Keratinocyte (primary cell): Measurements from ENCODE around the gene AHRR. TPM values are rescaled to one million over a fixed set of nuclear protein-coding genes. Genes with fewer than 3 reads are reported as not detected.

Experiments
- DNase-seq: peaks from one replicate; pipeline ENCODE4 v3.0.0-alpha.2; 2011; ENCODE audit warnings: low read depth, missing footprints, low spot score
- FAIRE-seq: peaks from 2 replicates; lab custom pipeline; 2011; peaks lifted over from hg19 to GRCh38; lab: Jason Lieb, UNC
- H2AFZ ChIP-seq: 2 replicates; pipeline ENCODE4 v1.6.0; 2012; ENCODE audit warnings: low read length, control low read depth, inconsistent platforms; ENCODE audit not compliant: control insufficient read depth
- H3K27ac ChIP-seq: 2 replicates; pipeline ENCODE4 v1.5.1; 2011; ENCODE audit warnings: low read length; ENCODE audit not compliant: control insufficient read depth, insufficient read depth
- H3K27me3 ChIP-seq: 3 replicates; pipeline ENCODE4 v1.6.0; 2011; ENCODE audit warnings: low read length; ENCODE audit not compliant: control insufficient read depth, insufficient read depth; ENCODE audit errors: extremely low read depth
- H3K36me3 ChIP-seq, 2 experiments: 2 replicates in 1 of 2; 3 replicates in 1 of 2; pipeline ENCODE4 v1.5.1; 2011; ENCODE audit warnings: low read length in 2 of 2, mild to moderate bottlenecking in 1 of 2; ENCODE audit not compliant: control insufficient read depth in 2 of 2, insufficient read depth in 2 of 2; ENCODE audit errors: extremely low read depth in 1 of 2
- H3K4me1 ChIP-seq: 3 replicates; pipeline ENCODE4 v1.5.1; 2011; ENCODE audit warnings: low read length; ENCODE audit not compliant: control insufficient read depth, insufficient read depth; ENCODE audit errors: extremely low read depth
- H3K4me2 ChIP-seq: 3 replicates; pipeline ENCODE4 v1.6.0; 2011; ENCODE audit warnings: low read depth, low read length; ENCODE audit not compliant: control insufficient read depth, insufficient read depth; ENCODE audit errors: extremely low read depth
- H3K4me3 ChIP-seq, 3 experiments: fragments of 200-600 bp in 1 of 3; sonication (generic) in 1 of 3; 2 replicates in 2 of 3; 3 replicates in 1 of 3; pipeline ENCODE4 v1.5.1; 2011 to 2016; ENCODE audit warnings: low read length in 3 of 3, mild to moderate bottlenecking in 3 of 3, control low read depth in 2 of 3, inconsistent platforms in 1 of 3, low read depth in 1 of 3, mixed read lengths in 1 of 3, mixed run types in 1 of 3, moderate library complexity in 1 of 3; ENCODE audit not compliant: control insufficient read depth in 2 of 3, insufficient read depth in 2 of 3; ENCODE audit errors: extremely low read depth in 1 of 3
- H3K79me2 ChIP-seq: 2 replicates; pipeline ENCODE4 v1.6.0; 2012; ENCODE audit warnings: low read length; ENCODE audit not compliant: control insufficient read depth, insufficient read depth
- H3K9ac ChIP-seq: 3 replicates; pipeline ENCODE4 v1.6.0; 2011; ENCODE audit warnings: low read length; ENCODE audit not compliant: control insufficient read depth, insufficient read depth; ENCODE audit errors: extremely low read depth
- H3K9me1 ChIP-seq: 3 replicates; pipeline ENCODE4 v1.6.0; 2011; ENCODE audit warnings: low read length; ENCODE audit not compliant: control insufficient read depth, insufficient read depth; ENCODE audit errors: extremely low read depth
- H3K9me3 ChIP-seq: 2 replicates; pipeline ENCODE4 v1.5.1; 2012; ENCODE audit warnings: low read depth, low read length; ENCODE audit not compliant: control insufficient read depth
- H4K20me1 ChIP-seq: 3 replicates; pipeline ENCODE4 v1.6.0; 2011; ENCODE audit warnings: low read length; ENCODE audit not compliant: control insufficient read depth, insufficient read depth; ENCODE audit errors: extremely low read depth
- EZH2 ChIP-seq: IDR thresholded peaks from one replicate; pipeline ENCODE4 v1.6.1; 2012; ENCODE audit warnings: inconsistent platforms, mild to moderate bottlenecking, low read length, moderate library complexity
- dilution Hi-C: fragments of 300-500 bp; cut with MboI; formaldehyde crosslinking; loops from one replicate; pipeline ENCODE4 v1.7.0; 2020; ENCODE audit warnings: low sequenced_read_pairs; ENCODE audit not compliant: extremely low pct_ligation_motif_present
- polyA plus RNA-seq, 5 experiments: library from polyadenylated mRNA; depleted of rRNA in 3 of 5; stranded (reverse) in 3 of 5; stranded (forward) in 1 of 5; unstranded in 1 of 5; fragments of >200 nt; gene quantifications; 1 replicate in 1 of 5; 2 replicates in 3 of 5; 3 replicates in 1 of 5; pipeline versions ENCODE4 v1.2.1 to v1.2.3, GENCODE V29; 2011 to 2012; ENCODE audit warnings: missing spikeins in 2 of 5, low read depth in 1 of 5, low replicate concordance in 1 of 5
- TF ChIP-seq, protein P1 (sequence below), 3 experiments: IDR thresholded peaks in 1 of 3; conservative IDR thresholded peaks in 1 of 3; optimal IDR thresholded peaks in 1 of 3; 2 replicates in 2 of 3; 3 replicates in 1 of 3; pipeline versions ENCODE3 to v1.5.1; 2011; ENCODE audit warnings: low read length in 3 of 3, mild to moderate bottlenecking in 3 of 3, moderate library complexity in 2 of 3, control low read depth in 1 of 3, inconsistent platforms in 1 of 3; ENCODE audit not compliant: insufficient read depth in 2 of 3; ENCODE audit errors: extremely low read depth in 1 of 3

The AHRR gene
- polyA plus RNA-seq, 1 donor (not counting 4 experiments of a cell fraction or from before 2014, with no cell fraction given), result 0.24 TPM

- Histone ChIP-seq H3K9ac (no peak overlapping the region), H3K9me1 (no peaks in the 10 kb centered on the region), H3K4me2 (no peak overlapping the region), H3K79me2 (no peaks in the 10 kb centered on the region), H3K4me1 (peaks cover 3% of the 10 kb centered on the region), H4K20me1 (no peaks in the 10 kb centered on the region), H3K9me3 (no peaks in the 10 kb centered on the region), H3K36me3 (no peaks in the 10 kb centered on the region), H3K27ac (no peak overlapping the region), H3K27me3 (peaks cover 21% of the 10 kb centered on the region), H2AFZ (no peak overlapping the region), H3K4me3 (no peak overlapping the region)
- TF ChIP-seq, protein P1, sequence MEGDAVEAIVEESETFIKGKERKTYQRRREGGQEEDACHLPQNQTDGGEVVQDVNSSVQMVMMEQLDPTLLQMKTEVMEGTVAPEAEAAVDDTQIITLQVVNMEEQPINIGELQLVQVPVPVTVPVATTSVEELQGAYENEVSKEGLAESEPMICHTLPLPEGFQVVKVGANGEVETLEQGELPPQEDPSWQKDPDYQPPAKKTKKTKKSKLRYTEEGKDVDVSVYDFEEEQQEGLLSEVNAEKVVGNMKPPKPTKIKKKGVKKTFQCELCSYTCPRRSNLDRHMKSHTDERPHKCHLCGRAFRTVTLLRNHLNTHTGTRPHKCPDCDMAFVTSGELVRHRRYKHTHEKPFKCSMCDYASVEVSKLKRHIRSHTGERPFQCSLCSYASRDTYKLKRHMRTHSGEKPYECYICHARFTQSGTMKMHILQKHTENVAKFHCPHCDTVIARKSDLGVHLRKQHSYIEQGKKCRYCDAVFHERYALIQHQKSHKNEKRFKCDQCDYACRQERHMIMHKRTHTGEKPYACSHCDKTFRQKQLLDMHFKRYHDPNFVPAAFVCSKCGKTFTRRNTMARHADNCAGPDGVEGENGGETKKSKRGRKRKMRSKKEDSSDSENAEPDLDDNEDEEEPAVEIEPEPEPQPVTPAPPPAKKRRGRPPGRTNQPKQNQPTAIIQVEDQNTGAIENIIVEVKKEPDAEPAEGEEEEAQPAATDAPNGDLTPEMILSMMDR (optimal IDR thresholded peaks at IDR 0.05 in 1 of 3, IDR thresholded peaks at IDR 0.05 in 1 of 3, conservative IDR thresholded peaks at IDR 0.05 in 1 of 3; ENCODE audit: extremely low read depth in 1 of 3, insufficient read depth in 2 of 3, low read length in 3 of 3), result no peak
- no peak for TF ChIP-seq EZH2
- dilution Hi-C loops, result no loop called here
- DNase-seq, result no peak
- no peak for FAIRE-seq
These were observed 55.9 kb downstream of the AHRR start for GRCh38 chr5:377326-377981.

DNA sequence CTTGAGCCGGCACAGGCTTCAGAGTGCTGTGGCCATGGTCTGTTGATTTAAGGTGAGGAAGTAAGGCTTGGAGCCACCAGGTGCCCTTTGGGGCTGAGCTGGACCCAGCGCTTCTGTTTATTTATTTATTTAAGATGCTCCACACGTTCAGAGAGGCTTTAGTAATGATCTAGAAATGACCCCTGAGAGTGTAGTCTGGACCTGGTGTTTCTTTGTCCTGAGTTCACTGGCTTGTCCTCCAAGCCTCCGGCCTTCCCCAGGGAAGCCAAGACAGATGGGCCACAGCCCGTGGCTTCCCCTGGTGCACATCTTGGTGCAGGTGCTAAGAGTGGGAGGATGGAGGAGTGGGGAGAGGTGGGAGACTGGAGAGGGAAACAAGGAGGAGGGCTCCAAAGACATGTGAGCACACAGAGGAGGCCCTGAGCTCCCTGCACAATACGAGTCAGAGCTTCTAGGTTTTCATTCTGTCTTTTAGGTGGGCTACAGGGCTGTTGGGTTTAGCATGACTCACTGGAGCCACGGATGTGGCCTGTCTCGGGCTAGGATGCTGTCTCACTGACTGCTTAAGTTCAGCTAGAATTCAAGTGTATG, 56.9 kb downstream of the AHRR start:
- Histone ChIP-seq H3K4me2 (no peak overlapping the region), H3K9ac (no peak overlapping the region)
- no peak for DNase-seq

More for the DNA sequence above, 56.9 kb downstream of the AHRR start:
- H3K4me3 ChIP-seq, result no peak overlapping the region
- H3K9me1 ChIP-seq, result no peaks in the 10 kb centered on the region
- no peaks in the 10 kb centered on the region for H3K36me3 ChIP-seq
- no peak for TF ChIP-seq EZH2
- TF ChIP-seq, protein P1 (optimal IDR thresholded peaks at IDR 0.05 in 1 of 3, IDR thresholded peaks at IDR 0.05 in 1 of 3, conservative IDR thresholded peaks at IDR 0.05 in 1 of 3; ENCODE audit: extremely low read depth in 1 of 3, insufficient read depth in 2 of 3, low read length in 3 of 3), result no peak
- no peaks in the 10 kb centered on the region for H4K20me1 ChIP-seq
- FAIRE-seq, result no peak
- peaks cover 21% of the 10 kb centered on the region for H3K27me3 ChIP-seq
- dilution Hi-C loops, result no loop called here
- no peaks in the 10 kb centered on the region for H3K79me2 ChIP-seq
- H3K4me1 ChIP-seq, result peaks cover 3% of the 10 kb centered on the region
- no peak overlapping the region for H3K27ac ChIP-seq
- H2AFZ ChIP-seq, result no peak overlapping the region
- no peaks in the 10 kb centered on the region for H3K9me3 ChIP-seq
